Body of pancreas (tissue), 4 donors: Measurements from ENCODE around the gene SNRNP27.

Source experiments
- POLR2A ChIP-seq, 3 donors: fragments of 450-650 bp; IDR thresholded peaks; one replicate each; pipeline ENCODE4 v1.6.1; 2016; ENCODE audit warnings: antibody characterized with exemption in 3 of 3, mild to moderate bottlenecking in 2 of 3
- TF ChIP-seq, protein P1 (sequence below), 7 experiments: fragments of 450-650 bp in 4 of 7; fragments of 200-600 bp in 3 of 7; sonication (generic) in 3 of 7; IDR thresholded peaks; one replicate each; pipeline ENCODE4 v1.5.1; 2016 to 2019; ENCODE audit warnings: antibody characterized with exemption in 7 of 7

DNA sequence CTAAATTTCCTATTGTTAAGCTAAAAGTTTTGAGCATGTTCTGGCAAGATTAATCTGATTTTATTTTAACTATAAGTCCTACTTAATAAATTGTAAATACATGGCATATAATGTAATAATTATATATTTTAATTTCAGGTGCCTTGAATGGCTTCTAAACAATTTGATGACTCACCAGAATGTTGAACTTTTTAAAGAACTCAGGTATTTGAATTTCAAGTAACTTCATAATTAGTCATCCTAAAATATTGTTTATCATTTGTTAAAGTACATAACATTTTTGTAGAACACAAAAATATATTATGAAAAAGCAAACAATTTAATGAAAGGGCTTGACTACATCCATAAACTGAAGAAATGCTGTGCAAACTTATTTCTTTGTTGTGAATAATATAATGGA is 49.8 kb upstream of the SNRNP27 start:
- no peak for TF ChIP-seq POLR2A (IDR thresholded peaks at IDR 0.05)
- TF ChIP-seq, protein P1, sequence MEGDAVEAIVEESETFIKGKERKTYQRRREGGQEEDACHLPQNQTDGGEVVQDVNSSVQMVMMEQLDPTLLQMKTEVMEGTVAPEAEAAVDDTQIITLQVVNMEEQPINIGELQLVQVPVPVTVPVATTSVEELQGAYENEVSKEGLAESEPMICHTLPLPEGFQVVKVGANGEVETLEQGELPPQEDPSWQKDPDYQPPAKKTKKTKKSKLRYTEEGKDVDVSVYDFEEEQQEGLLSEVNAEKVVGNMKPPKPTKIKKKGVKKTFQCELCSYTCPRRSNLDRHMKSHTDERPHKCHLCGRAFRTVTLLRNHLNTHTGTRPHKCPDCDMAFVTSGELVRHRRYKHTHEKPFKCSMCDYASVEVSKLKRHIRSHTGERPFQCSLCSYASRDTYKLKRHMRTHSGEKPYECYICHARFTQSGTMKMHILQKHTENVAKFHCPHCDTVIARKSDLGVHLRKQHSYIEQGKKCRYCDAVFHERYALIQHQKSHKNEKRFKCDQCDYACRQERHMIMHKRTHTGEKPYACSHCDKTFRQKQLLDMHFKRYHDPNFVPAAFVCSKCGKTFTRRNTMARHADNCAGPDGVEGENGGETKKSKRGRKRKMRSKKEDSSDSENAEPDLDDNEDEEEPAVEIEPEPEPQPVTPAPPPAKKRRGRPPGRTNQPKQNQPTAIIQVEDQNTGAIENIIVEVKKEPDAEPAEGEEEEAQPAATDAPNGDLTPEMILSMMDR (IDR thresholded peaks at IDR 0.05): no peak
